ENCODE results near the gene EIF4A3.

- TF ChIP-seq CTCF (IDR thresholded peaks at IDR 0.05) (peak in 1 of 3 donors; percentile 22), POLR2A (IDR thresholded peaks at IDR 0.05) (no peak), POLR2AphosphoS5 (IDR thresholded peaks at IDR 0.05) (peak; percentile 21 to 75 (median 71))
Observed at GRCh38 chr17:80124351-80124981, 22.5 kb downstream of the EIF4A3 start.
